K562 (cell line): Measurements from ENCODE around the gene MMP28. TPM values are rescaled to one million over a fixed set of nuclear protein-coding genes. Genes with fewer than 3 reads are reported as not detected.

Experiments used
- ELF1 ChIP-seq: fragments of 200-800 bp; sonication (Bioruptor generic); IDR thresholded peaks from 2 replicates; pipeline ENCODE4 v1.6.1; 2016; ENCODE audit warnings: missing genetic modification characterization, missing compliant biosample characterization
- FOXM1 ChIP-seq, 2 experiments: fragments of 450-650 bp in 1 of 2; sonication (generic) in 1 of 2; formaldehyde crosslinking in 1 of 2; IDR thresholded peaks; 2 replicates each; pipeline versions ENCODE4 v1.6.1 to v1.9.0; 2017 to 2022; ENCODE audit warnings: low read depth in 2 of 2, mild to moderate bottlenecking in 2 of 2, missing genetic modification reagents in 1 of 2, moderate library complexity in 1 of 2
- GABPA ChIP-seq: fragments of 200-800 bp; sonication (Bioruptor generic); conservative IDR thresholded peaks from 2 replicates; pipeline ENCODE4 v1.6.1; 2016; ENCODE audit warnings: low read depth, missing genetic modification characterization, missing compliant biosample characterization
- KDM5B ChIP-seq: fragments of 200-600 bp; sonication (generic); IDR thresholded peaks from 2 replicates; pipeline ENCODE4 v1.6.1; 2012; ENCODE audit warnings: low read depth, mild to moderate bottlenecking, moderate library complexity, low read length, control low read depth, inconsistent platforms; ENCODE audit not compliant: insufficient replicate concordance
- NELFE ChIP-seq: IDR thresholded peaks from 2 replicates; pipeline ENCODE4 v1.6.1; 2011; ENCODE audit warnings: mild to moderate bottlenecking; ENCODE audit not compliant: insufficient read depth, insufficient read length
- NR2C1 ChIP-seq, 2 experiments: fragments of 450-650 bp; IDR thresholded peaks; 2 replicates each; pipeline ENCODE4 v1.6.1; 2017; ENCODE audit warnings: mild to moderate bottlenecking in 2 of 2, antibody characterized with exemption in 1 of 2, inconsistent platforms in 1 of 2, missing compliant biosample characterization in 1 of 2, missing genetic modification characterization in 1 of 2
- NR3C1 ChIP-seq: sonication (generic); formaldehyde crosslinking; IDR thresholded peaks from 2 replicates; pipeline ENCODE4 v1.8.1; 2022; ENCODE audit warnings: missing genetic modification reagents
- SNRNP70 ChIP-seq: fragments of 200-400 bp; formaldehyde crosslinking; optimal IDR thresholded peaks from 2 replicates; pipeline ENCODE3; 2017; ENCODE audit warnings: low read depth, low read length
- TAF1 ChIP-seq: IDR thresholded peaks from 2 replicates; pipeline ENCODE4 v1.6.1; 2011; ENCODE audit warnings: mild to moderate bottlenecking, low read length, moderate library complexity; ENCODE audit not compliant: insufficient read depth, control insufficient read depth, severe bottlenecking; ENCODE audit errors: extremely low read depth
- TAF15 ChIP-seq: fragments of 200-400 bp; formaldehyde crosslinking; IDR thresholded peaks from 2 replicates; pipeline ENCODE4 v1.6.1; 2017; ENCODE audit warnings: mild to moderate bottlenecking, low read depth, low read length, moderate library complexity
- TAF7 ChIP-seq: fragments of 450-650 bp; IDR thresholded peaks from 2 replicates; pipeline ENCODE4 v1.6.1; 2016; ENCODE audit warnings: missing genetic modification characterization, missing compliant biosample characterization
- ZBTB40 ChIP-seq, 2 experiments: fragments of 450-650 bp in 1 of 2; sonication (generic) in 1 of 2; formaldehyde crosslinking in 1 of 2; IDR thresholded peaks; 2 replicates each; pipeline versions ENCODE4 v1.7.1 to v1.9.0; 2016 to 2022; ENCODE audit warnings: inconsistent platforms in 1 of 2, mild to moderate bottlenecking in 1 of 2, missing genetic modification reagents in 1 of 2
- ZFP30 ChIP-seq: fragments of 250-450 bp; sonication (Bioruptor Pico); IDR thresholded peaks from 2 replicates; pipeline ENCODE4 v1.8.0; 2022; ENCODE audit warnings: moderate library complexity, mild to moderate bottlenecking, inconsistent platforms, borderline replicate concordance
- ZNF143 ChIP-seq: sonication (generic); formaldehyde crosslinking; IDR thresholded peaks from 2 replicates; pipeline ENCODE4 v1.9.0; 2022; ENCODE audit warnings: mild to moderate bottlenecking, missing genetic modification reagents
- ZNF324 ChIP-seq: fragments of 250-450 bp; sonication (Bioruptor Pico); IDR thresholded peaks from 2 replicates; pipeline ENCODE4 v1.4.0; 2020; ENCODE audit warnings: mild to moderate bottlenecking
- ZNF780A ChIP-seq: fragments of 250-450 bp; sonication (Bioruptor Pico); IDR thresholded peaks from 2 replicates; pipeline ENCODE4 v1.5.0; 2021; ENCODE audit warnings: mild to moderate bottlenecking
- polyA plus RNA-seq, 8 experiments: library from polyadenylated mRNA; depleted of rRNA in 4 of 8; stranded (reverse) in 5 of 8; unstranded in 3 of 8; fragments of >200 nt; fragmentation: Nextera tagmentation in 2 of 8; fragmentation: Illumina TruSeq in 1 of 8; extraction: Ambion mirVana in 2 of 8; extraction: Trizol in 1 of 8; gene quantifications; 2 replicates each; pipeline versions ENCODE4 v1.2.1 to v1.2.3, GENCODE V29; 2011 to 2014; ENCODE audit warnings: inconsistent platforms in 1 of 8, missing spikeins in 1 of 8
- total RNA-seq, 7 experiments: library from RNA; depleted of rRNA in 6 of 7; stranded (reverse); fragments of >200 nt in 6 of 7; fragmentation: Illumina TruSeq in 2 of 7; extraction: Trizol in 2 of 7; gene quantifications; 2 replicates each; pipeline versions ENCODE4 v1.2.1 to v1.2.3, GENCODE V29; 2011 to 2021; ENCODE audit warnings: low replicate concordance in 1 of 7

Gene MMP28
- total and polyA plus RNA-seq, 9 of the 15 experiments (the other 6 are each of a cell fraction or from before 2014, with no cell fraction given): not detected

- TF ChIP-seq NR3C1 (no peak), TAF15 (no peak), SNRNP70 (no peak), ZFP30 (CRISPR knock-in tag) (no peak), KDM5B (peak; percentile 93), ZNF143 (CRISPR knock-in tag) (no peak), NELFE (no peak), ZNF780A (CRISPR knock-in tag) (no peak), ELF1 (tag) (peak; percentile 70; the same call in 1 of the 2 replicates), TAF7 (tag) (peak; percentile 95), ZBTB40 (IDR thresholded peaks at IDR 0.05) (no peak), ZBTB40 (CRISPR knock-in tag; IDR thresholded peaks at IDR 0.05) (no peak), GABPA (peak; percentile 26; the same call in 1 of the 2 replicates), NR2C1 (IDR thresholded peaks at IDR 0.05) (no peak), NR2C1 (tag; IDR thresholded peaks at IDR 0.05) (no peak), ZNF324 (CRISPR knock-in tag) (no peak), FOXM1 (IDR thresholded peaks at IDR 0.05; ENCODE audit: low read depth) (peak; percentile 83), FOXM1 (CRISPR knock-in tag; IDR thresholded peaks at IDR 0.05; ENCODE audit: low read depth) (no peak), TAF1 (peak; percentile 99)
These were observed 13.8 kb upstream of the MMP28 start, which contains the start of gene TAF15 (continued) for GRCh38 chr17:35808962-35809854.
